ENCODE data around the gene FN1. TPM values are rescaled to one million over a fixed set of nuclear protein-coding genes. Genes with fewer than 3 reads are reported as not detected.

FN1 gene
- polyA plus RNA-seq, 1 donor (not counting 4 experiments of a cell fraction or from before 2014, with no cell fraction given) = 1,649 TPM

DNA sequence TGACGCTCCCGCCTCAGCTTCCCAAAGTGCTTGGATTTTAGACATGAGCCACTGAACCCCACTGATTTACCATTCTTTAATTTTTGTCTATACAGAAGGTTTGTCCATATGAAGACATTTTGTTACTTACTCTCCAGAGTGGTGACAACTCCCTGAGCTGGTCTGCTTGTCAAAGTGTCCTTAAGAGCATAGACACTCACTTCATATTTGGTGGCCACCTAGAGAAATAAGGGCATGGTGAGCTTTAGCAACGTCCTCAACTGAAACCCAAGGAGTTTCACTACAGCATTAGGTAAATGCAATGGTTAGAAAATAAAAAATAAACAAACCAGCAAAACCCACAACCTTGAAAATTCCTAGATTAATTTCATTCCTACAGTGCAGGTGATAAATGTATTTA is 57.8 kb downstream of the FN1 start:
- no peak for TF ChIP-seq CTCF (optimal IDR thresholded peaks at IDR 0.05 in 1 of 3, IDR thresholded peaks at IDR 0.05 in 1 of 3, conservative IDR thresholded peaks at IDR 0.05 in 1 of 3; ENCODE audit: extremely low read depth in 1 of 3, insufficient read depth in 2 of 3, low read length in 3 of 3)
- TF ChIP-seq EZH2 (IDR thresholded peaks at IDR 0.05; ENCODE audit: low read length) = no peak
- FAIRE-seq = no peak
- Histone ChIP-seq H3K27me3 (ENCODE audit: control insufficient read depth, extremely low read depth, insufficient read depth, low read length) (no peaks in the 10 kb centered on the region), H3K9me1 (ENCODE audit: control insufficient read depth, extremely low read depth, insufficient read depth, low read length) (no peaks in the 10 kb centered on the region), H4K20me1 (ENCODE audit: control insufficient read depth, extremely low read depth, insufficient read depth, low read length) (no peaks in the 10 kb centered on the region), H3K4me1 (ENCODE audit: control insufficient read depth, extremely low read depth, insufficient read depth, low read length) (no peaks in the 10 kb centered on the region), H3K9me3 (ENCODE audit: control insufficient read depth, low read depth, low read length) (no peaks in the 10 kb centered on the region), H3K4me3 (ENCODE audit: control insufficient read depth in 2 of 3, extremely low read depth in 1 of 3, insufficient read depth in 2 of 3, low read depth in 1 of 3, low read length in 3 of 3) (no peak overlapping the region), H3K36me3 (ENCODE audit: control insufficient read depth in 2 of 2, extremely low read depth in 1 of 2, insufficient read depth in 2 of 2, low read length in 2 of 2) (peaks cover 17 to 50% of the 10 kb centered on the region in 2 experiments), H3K79me2 (ENCODE audit: control insufficient read depth, insufficient read depth, low read length) (no peaks in the 10 kb centered on the region), H3K9ac (ENCODE audit: control insufficient read depth, extremely low read depth, insufficient read depth, low read length) (no peak overlapping the region), H3K4me2 (ENCODE audit: control insufficient read depth, extremely low read depth, insufficient read depth, low read depth, low read length) (no peak overlapping the region), H3K27ac (ENCODE audit: control insufficient read depth, insufficient read depth, low read length) (no peak overlapping the region), H2AFZ (ENCODE audit: control insufficient read depth, low read length) (no peak overlapping the region)
- no peak for DNase-seq (ENCODE audit: low read depth, low spot score)
- dilution Hi-C loops (cut with MboI; ENCODE audit: extremely low pct_ligation_motif_present, low sequenced_read_pairs) = no loop called here

DNA sequence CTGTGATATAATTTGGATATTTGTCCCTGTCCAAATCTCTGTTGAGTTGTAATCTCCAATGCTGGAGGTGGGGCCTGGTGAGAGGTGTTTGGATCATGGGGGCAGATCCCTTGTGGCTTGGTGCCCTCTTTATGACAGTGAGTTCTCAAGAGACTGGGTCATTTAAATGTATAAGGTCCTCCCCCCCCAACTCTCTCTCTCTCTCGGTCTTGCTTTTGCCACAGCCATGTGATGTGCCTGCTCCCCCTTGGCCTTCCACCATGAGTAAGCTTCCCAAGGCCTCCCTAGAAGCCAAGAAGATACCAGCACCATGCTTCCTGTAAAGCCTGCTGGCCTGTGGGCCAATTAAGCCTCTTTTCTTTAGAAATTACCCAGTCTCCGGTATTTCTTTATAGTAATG is 58.6 kb downstream of the FN1 start:
- Histone ChIP-seq H3K27ac (ENCODE audit: control insufficient read depth, insufficient read depth, low read length) (no peak overlapping the region), H3K4me3 (ENCODE audit: control insufficient read depth in 2 of 3, extremely low read depth in 1 of 3, insufficient read depth in 2 of 3, low read depth in 1 of 3, low read length in 3 of 3) (no peak overlapping the region), H3K9me1 (ENCODE audit: control insufficient read depth, extremely low read depth, insufficient read depth, low read length) (no peaks in the 10 kb centered on the region), H3K9me3 (ENCODE audit: control insufficient read depth, low read depth, low read length) (no peaks in the 10 kb centered on the region), H2AFZ (ENCODE audit: control insufficient read depth, low read length) (no peak overlapping the region), H3K4me1 (ENCODE audit: control insufficient read depth, extremely low read depth, insufficient read depth, low read length) (no peaks in the 10 kb centered on the region), H3K27me3 (ENCODE audit: control insufficient read depth, extremely low read depth, insufficient read depth, low read length) (no peaks in the 10 kb centered on the region), H3K4me2 (ENCODE audit: control insufficient read depth, extremely low read depth, insufficient read depth, low read depth, low read length) (no peak overlapping the region), H3K36me3 (ENCODE audit: control insufficient read depth in 2 of 2, extremely low read depth in 1 of 2, insufficient read depth in 2 of 2, low read length in 2 of 2) (peaks cover 18 to 54% of the 10 kb centered on the region in 2 experiments), H4K20me1 (ENCODE audit: control insufficient read depth, extremely low read depth, insufficient read depth, low read length) (no peaks in the 10 kb centered on the region), H3K79me2 (ENCODE audit: control insufficient read depth, insufficient read depth, low read length) (no peaks in the 10 kb centered on the region), H3K9ac (ENCODE audit: control insufficient read depth, extremely low read depth, insufficient read depth, low read length) (no peak overlapping the region)
- DNase-seq (ENCODE audit: low read depth, low spot score) (no peak), FAIRE-seq (no peak)
- dilution Hi-C loops (cut with MboI; ENCODE audit: extremely low pct_ligation_motif_present, low sequenced_read_pairs) = no loop called here
- no peak for TF ChIP-seq EZH2 (IDR thresholded peaks at IDR 0.05; ENCODE audit: low read length)
- no peak for TF ChIP-seq CTCF (optimal IDR thresholded peaks at IDR 0.05 in 1 of 3, IDR thresholded peaks at IDR 0.05 in 1 of 3, conservative IDR thresholded peaks at IDR 0.05 in 1 of 3; ENCODE audit: extremely low read depth in 1 of 3, insufficient read depth in 2 of 3, low read length in 3 of 3)
